CD8-positive, alpha-beta memory T cell (primary cell): ENCODE data around the gene C3orf20. TPM values are rescaled to one million over a fixed set of nuclear protein-coding genes. Genes with fewer than 3 reads are reported as not detected.

Experiments
- polyA plus RNA-seq: library from polyadenylated mRNA; unstranded; fragments of 300-500 nt; fragmentation: Illumina TruSeq; gene quantifications from one replicate; pipeline ENCODE4 v1.2.3, GENCODE V29; 2021
- total RNA-seq, 2 experiments: library from RNA; stranded (reverse); gene quantifications; one replicate each; pipeline ENCODE4 v1.2.3, GENCODE V29; 2021

C3orf20 gene
- total and polyA plus RNA-seq, 3 experiments from 2014 or later, result 0.07 to 0.18 TPM; not detected in 1

Other genes starting within 250 kb of the C3orf20 start
- gene GRIP2, start 134.8 kb upstream of the C3orf20 start, total RNA-seq, result not detected
- gene GRIP2, start 134.8 kb upstream of the C3orf20 start, polyA plus RNA-seq, result not detected
- 10 to 100 TPM; 16.8 to 18.2 TPM for gene CCDC174, start 23.4 kb upstream of the C3orf20 start, total RNA-seq
- 34.6 TPM for gene CCDC174, start 23.4 kb upstream of the C3orf20 start, polyA plus RNA-seq
- gene FGD5, start 143.8 kb downstream of the C3orf20 start, total RNA-seq, result not detected
- gene FGD5, start 143.8 kb downstream of the C3orf20 start, polyA plus RNA-seq, result not detected